ENCODE results near the gene TDRD12.
A peak's percentile ranks its signal among the peaks of the same experiment; 100 is the strongest.

TDRD12 gene

GRCh38 chr19:32810452-32810851 lies 90.9 kb downstream of the TDRD12 start:
- no peak for DNase-seq (ENCODE audit: low read depth)

- no peak for DNase-seq (ENCODE audit: low read depth)
These were observed 91.6 kb downstream of the TDRD12 start for GRCh38 chr19:32811151-32811550.

- DNase-seq (ENCODE audit: low read depth), result no peak
These were observed 92.5 kb downstream of the TDRD12 start for GRCh38 chr19:32812036-32812435.

- DNase-seq (ENCODE audit: low read depth), result no peak
These were observed 93.0 kb downstream of the TDRD12 start for GRCh38 chr19:32812571-32812970.

GRCh38 chr19:32813862-32814425 lies 94.4 kb downstream of the TDRD12 start:
- DNase-seq (ENCODE audit: low read depth), result no peak

- no peak for DNase-seq (ENCODE audit: low read depth)
These were observed 95.1 kb downstream of the TDRD12 start for GRCh38 chr19:32814624-32815023.

- no peak for DNase-seq (ENCODE audit: low read depth)
These were observed 97.1 kb downstream of the TDRD12 start for GRCh38 chr19:32816555-32817099.

GRCh38 chr19:32817569-32818476 lies 98.3 kb downstream of the TDRD12 start:
- DNase-seq (ENCODE audit: low read depth), result no peak

- no peak for DNase-seq (ENCODE audit: low read depth)
These were observed 99.0 kb downstream of the TDRD12 start for GRCh38 chr19:32818536-32818935.

- DNase-seq (ENCODE audit: low read depth), result no peak
These were observed 100.1 kb downstream of the TDRD12 start for GRCh38 chr19:32819419-32820400.

- no peak for DNase-seq (ENCODE audit: low read depth)
These were observed 103.6 kb downstream of the TDRD12 start for GRCh38 chr19:32822916-32823746.

- DNase-seq (ENCODE audit: low read depth), result no peak
These were observed 104.2 kb downstream of the TDRD12 start for GRCh38 chr19:32823747-32824102.

- DNase-seq (ENCODE audit: low read depth), result no peak
These were observed 104.7 kb downstream of the TDRD12 start for GRCh38 chr19:32824191-32824751.

GRCh38 chr19:32824916-32825608 lies 105.5 kb downstream of the TDRD12 start:
- no peak for DNase-seq (ENCODE audit: low read depth)

- no peak for DNase-seq (ENCODE audit: low read depth)
These were observed 108.6 kb downstream of the TDRD12 start for GRCh38 chr19:32828139-32828538.

GRCh38 chr19:32828643-32829344 lies 109.2 kb downstream of the TDRD12 start:
- DNase-seq (ENCODE audit: low read depth), result no peak

GRCh38 chr19:32829345-32829896 lies 109.9 kb downstream of the TDRD12 start:
- DNase-seq (ENCODE audit: low read depth), result no peak

GRCh38 chr19:32830231-32831014 lies 110.9 kb downstream of the TDRD12 start:
- peak; percentile 86 for DNase-seq (ENCODE audit: low read depth)
